GM18499 (cell line): ENCODE data around the gene C1orf174.

Experiments used
- ATAC-seq: cut with Tn5 transposase; IDR thresholded peaks from one replicate; pipeline ENCODE4 v1.9.1; 2021; ENCODE audit warnings: moderate number of reproducible peaks; ENCODE audit not compliant: insufficient read depth, unreplicated experiment

Gene C1orf174

DNA sequence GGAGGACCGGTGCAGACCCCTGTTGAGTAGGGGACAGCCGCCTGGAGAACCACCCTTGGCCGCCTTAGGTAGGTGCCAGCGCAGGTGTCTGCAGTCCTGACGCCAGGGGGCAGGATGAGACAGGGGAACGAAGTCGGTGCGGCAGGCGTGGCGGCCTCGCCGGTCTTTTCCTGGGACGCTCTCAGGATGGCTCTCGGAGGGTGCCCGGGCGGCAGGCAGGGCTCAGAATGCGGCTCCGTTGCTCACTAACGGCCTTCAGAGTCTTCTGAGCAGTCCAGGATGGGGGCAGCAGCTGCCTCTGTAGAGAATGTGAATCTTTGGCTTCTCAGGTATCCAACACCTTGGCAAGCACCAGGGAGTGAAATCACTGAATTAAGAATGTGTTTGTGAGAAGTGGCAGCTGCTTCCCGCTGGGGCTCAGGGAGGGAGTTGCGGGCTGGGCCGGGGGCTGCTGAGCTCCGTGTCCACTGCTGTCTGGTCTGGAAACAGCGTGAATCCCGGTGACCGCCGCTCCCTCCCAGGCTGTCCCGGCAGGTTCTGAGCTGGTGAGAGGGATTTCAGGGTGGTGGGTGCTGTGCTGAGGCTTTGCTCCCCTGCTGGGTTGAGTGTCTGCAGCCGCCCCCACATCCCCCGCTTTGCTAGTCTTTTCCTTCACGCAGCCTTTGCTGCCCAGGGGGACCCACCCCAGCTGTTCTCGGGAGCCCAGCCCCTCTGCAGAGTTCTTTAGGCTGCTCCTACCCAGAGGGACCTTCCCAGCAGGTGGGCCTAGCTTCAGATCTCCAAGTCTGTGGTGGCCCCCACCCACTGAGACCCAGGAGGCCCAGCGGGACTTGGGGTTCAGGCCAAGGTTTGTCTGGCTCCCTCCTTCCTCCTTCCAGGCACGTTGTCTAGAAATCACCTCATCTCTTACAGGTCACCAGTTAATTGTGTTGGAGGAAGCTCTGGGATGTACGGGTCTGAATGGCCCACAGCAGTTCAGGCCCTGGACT is 11.1 kb upstream of the C1orf174 start:
- no peak for ATAC-seq

DNA sequence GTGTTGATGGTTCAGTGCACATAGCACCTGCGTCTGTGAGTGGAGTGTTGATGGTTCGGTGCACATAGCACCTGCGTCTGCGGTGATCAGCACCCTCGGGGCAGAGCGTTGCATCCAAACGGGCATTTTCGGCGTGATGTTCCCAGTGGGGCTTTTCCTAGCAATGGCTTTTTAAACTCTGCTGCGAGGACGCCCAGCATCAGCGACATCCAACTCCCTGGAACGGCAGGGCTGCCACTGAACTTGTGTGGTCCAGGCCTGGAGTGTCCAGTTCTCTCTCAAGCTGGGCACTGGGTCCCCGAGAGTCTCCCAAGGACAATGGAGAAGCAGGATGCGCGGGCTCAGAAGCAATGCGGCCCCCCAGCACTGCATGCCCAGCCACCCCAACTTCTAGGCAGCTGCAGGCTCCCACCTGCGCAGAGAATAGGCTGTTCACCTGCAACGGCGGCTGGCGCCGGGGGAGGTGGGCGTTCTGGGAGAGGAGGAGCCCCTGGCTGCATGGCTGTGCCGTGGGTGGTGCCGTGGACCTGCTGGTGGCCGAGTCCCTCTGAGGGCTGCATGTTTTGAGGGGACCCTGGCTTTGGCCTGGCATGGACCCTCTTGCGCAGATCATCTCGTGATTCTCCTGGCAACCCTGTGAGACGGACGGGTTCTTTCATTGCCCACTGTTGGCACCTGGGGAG is 10.1 kb upstream of the C1orf174 start:
- no peak for ATAC-seq

GRCh38 chr1:3909615-3910014 is 9.5 kb upstream of the C1orf174 start:
- ATAC-seq = no peak

- ATAC-seq = no peak
Observed at GRCh38 chr1:3908886-3909517, 8.9 kb upstream of the C1orf174 start.

DNA sequence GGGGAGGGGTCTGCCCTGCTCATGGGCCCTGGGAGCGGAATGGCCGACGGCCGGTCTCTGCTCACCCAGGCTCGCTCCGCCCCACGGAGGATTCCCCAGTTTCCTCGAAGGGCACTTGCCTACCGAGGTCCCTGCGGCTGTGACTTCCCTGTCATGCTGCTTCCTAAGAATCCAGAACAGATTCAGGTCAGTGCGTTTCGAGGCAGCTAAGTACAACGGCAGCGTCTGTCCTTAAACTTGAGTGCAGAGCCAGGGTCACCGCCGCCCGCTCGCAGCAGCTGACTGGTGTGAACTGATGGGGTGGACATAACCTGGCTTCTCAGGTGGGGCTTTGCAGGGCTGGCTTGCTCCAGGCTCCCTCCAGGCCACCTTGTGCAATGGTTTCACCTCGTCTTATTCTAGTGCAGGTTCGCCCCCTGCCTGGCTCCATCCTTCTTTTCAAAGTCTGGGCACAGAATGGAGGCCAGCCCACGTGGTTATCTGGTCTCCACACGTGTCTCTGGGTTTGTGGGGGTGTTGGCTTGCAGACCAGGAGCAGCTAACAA is 7.6 kb upstream of the C1orf174 start:
- ATAC-seq = no peak

DNA sequence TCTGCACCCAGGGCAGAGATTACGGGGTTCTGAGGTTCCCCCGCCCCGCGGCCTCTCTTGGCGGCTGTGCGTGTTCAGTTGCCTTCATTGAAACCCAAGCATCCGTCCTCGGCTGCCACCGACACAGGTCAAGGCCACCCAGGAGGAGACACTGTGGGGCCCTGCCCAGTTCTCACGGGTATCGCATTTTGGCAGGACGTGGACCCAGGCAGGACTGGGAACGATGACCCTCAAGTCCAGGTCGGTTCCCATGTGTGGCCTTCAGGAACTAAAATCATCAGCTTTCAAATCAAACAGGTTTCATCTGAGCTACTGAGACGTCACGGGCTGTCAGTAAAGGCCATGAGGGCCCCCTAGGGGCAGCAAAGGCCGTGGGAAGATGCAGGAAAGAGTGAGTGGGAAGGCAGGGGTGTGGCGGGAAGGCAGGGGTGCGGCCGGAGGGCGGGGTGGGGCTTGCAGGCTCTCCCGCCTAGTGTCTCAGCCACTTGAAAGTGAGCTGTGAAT is 7.0 kb upstream of the C1orf174 start:
- no peak for ATAC-seq

GRCh38 chr1:3906672-3907020 is 6.6 kb upstream of the C1orf174 start:
- ATAC-seq = no peak

GRCh38 chr1:3905953-3906671 is 6.0 kb upstream of the C1orf174 start:
- ATAC-seq = no peak

GRCh38 chr1:3905266-3905952 is 5.3 kb upstream of the C1orf174 start:
- ATAC-seq = no peak

DNA sequence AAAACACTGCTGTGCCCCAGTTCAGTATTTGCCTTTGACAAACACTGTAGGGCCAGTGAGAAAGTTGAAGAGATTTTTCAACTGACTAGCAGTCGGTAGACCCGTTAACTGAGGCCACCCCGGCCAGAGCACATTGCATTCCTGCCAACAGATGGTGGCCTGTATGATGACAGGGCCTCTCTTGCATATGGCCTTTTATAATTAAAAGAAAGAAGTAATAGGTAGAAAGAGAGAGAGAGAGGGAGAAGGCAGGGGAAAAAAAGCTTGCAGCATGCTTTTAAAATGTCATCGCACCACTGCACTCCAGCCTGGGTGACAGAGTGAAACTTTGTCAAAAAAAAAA is 4.7 kb upstream of the C1orf174 start:
- ATAC-seq = no peak

DNA sequence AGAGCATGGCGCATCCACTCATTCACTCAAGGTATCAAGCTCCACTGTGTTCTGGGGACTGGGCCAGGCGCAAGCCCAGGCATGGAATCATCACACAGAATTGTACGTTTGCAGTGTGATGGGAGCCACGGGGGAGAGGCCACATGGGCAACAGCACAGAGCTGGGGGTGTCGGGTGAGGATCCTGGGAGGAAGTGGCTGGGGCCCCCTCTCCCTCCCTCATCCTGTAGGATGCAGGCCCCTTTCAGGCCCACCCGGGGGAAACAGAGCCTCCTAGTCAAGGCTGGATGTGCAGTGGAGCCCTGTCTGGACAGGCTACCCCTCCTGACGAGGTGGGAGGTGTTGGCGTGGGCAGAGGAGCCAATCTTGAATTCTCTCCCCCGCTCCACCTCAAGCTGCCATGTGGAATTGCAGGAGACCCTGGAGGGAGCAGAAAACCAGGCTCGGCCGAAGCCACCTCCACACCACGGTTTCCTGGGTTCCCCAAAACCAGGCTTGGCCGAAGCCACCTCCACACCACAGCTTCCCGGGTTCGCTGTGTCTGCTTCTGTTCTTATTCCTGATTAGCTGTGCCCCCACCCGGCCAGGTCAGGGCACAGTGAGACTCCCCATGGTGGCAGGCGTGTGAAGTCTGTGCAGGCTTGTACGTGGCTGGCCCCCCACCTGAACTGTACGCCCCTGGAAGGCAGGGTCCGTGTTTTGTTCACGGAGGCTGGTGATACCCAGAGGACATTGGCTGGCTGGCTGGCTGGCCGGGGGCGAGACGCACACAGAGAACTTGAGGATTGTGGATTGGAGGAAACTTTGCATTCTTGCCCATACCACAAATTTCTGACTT is 4.2 kb upstream of the C1orf174 start:
- ATAC-seq = no peak

DNA sequence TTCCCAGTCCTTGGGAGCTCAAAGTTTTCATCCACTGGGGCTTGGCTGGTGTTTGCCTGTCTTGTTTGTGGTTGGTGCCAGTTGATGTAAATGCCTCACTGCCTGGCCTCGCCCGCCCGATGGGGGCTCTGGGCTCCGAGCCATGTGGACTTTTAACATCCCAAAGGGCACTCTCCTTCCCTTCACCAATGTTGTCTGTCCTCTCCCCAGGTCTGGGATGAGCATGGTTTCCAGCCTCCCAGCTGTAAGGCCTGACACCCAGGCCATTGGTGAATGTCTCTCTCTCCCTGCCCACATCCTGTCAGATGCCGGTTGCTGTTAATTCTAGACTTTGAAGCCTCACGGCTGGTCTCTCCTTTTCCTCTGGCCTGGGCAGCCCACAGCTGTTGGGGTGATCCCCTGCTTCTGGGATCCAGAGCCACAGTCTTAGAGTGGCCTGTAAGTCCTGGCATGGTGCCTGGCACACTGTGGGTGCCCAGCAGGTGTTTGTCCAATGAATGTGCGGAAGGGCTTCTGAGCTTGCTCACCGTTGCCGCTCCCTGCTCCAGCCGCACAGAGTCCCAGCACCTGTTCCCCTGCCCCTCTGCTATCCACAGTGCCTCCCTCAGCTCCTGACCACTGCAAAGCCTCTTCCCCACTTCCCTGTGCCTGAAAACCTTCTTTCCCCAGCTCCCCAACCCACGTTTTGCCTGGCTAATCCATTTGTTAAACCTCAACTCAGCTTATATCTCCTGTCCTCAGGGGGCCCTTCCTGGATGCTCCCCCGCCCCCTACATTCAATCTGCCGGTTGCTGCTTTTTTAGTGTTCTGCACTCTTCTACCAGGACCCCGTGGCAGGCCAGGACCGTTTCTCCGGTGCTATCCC is 3.3 kb upstream of the C1orf174 start:
- no peak for ATAC-seq

GRCh38 chr1:3902571-3903091 is 2.6 kb upstream of the C1orf174 start:
- no peak for ATAC-seq

DNA sequence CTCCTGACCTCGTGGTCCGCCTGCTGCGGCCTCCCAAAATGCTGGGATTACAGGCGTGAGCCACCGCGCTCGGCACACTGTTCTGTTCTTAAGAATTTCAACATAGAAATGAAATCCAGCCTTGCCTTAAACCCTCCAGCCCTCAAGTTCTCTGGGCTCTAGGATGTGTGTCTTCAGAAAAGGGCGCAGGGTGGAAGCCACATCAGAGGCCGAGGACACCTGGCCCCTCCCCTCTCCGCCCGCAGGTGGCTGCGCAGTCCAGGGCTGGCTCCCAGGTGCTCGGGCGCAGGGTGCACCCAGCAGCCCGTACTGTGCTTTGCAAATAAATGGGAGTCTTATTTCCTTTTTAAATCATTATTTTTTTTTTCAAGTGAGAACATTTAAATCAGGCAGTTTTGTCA is 2.0 kb upstream of the C1orf174 start:
- ATAC-seq = no peak

GRCh38 chr1:3900969-3901529 is 977 bp upstream of the C1orf174 start:
- ATAC-seq = peak; percentile 28

- ATAC-seq = peak; percentile 19
Observed at GRCh38 chr1:3899754-3900149, 320 bp downstream of the C1orf174 start.
